ENCODE measurements around the gene TBC1D23. TPM values are rescaled to one million over a fixed set of nuclear protein-coding genes. Genes with fewer than 3 reads are reported as not detected.

Gene TBC1D23
- total and polyA plus RNA-seq, 9 of the 15 experiments (the other 6 are each of a cell fraction or from before 2014, with no cell fraction given) = 23.4 to 85.8 (median 43.7) TPM

- TF ChIP-seq ZBTB2 (IDR thresholded peaks at IDR 0.05) (0 out of 2 replicates have a peak, but pooled peaks have one; percentile 52), RCOR1 (IDR thresholded peaks at IDR 0.05; ENCODE audit: borderline replicate concordance in 1 of 2, low read depth in 2 of 2, low read length in 2 of 2) (0 out of 4 replicates have a peak, but pooled peaks of 1 of the 2 experiments have one; percentile 12), TBP (optimal IDR thresholded peaks at IDR 0.05; ENCODE audit: low read depth, low read length) (peak; percentile 80), ATF7 (IDR thresholded peaks at IDR 0.05) (peak; percentile 88), ARID2 (IDR thresholded peaks at IDR 0.05) (no peak), MLLT1 (IDR thresholded peaks at IDR 0.05) (peak; percentile 14 to 24; a peak in 1 of 4 replicates), JUN (IDR thresholded peaks at IDR 0.05; ENCODE audit: borderline replicate concordance, low read depth, low read length) (peak; percentile 32; the same call in 1 of the 2 replicates), JUN (CRISPR knock-in tag; IDR thresholded peaks at IDR 0.05; ENCODE audit: borderline replicate concordance) (no peak), MTF1 (CRISPR knock-in tag; IDR thresholded peaks at IDR 0.05; ENCODE audit: borderline replicate concordance) (no peak), MYC (IDR thresholded peaks at IDR 0.05; ENCODE audit: low read depth, low read length) (peak; percentile 37), MYC (CRISPR knock-in tag; IDR thresholded peaks at IDR 0.05; ENCODE audit: borderline replicate concordance, low read depth) (peak; percentile 33; the same call in 1 of the 2 replicates), IRF2 (CRISPR knock-in tag; IDR thresholded peaks at IDR 0.05) (no peak), YBX1 (IDR thresholded peaks at IDR 0.05) (no peak), ZNF280A (IDR thresholded peaks at IDR 0.05; ENCODE audit: low read depth, partially characterized antibody) (no peak), TAF7 (tag; IDR thresholded peaks at IDR 0.05) (peak; percentile 69), EGR1 (conservative IDR thresholded peaks at IDR 0.05) (peak; percentile 43), SIN3B (IDR thresholded peaks at IDR 0.05; ENCODE audit: low read depth) (peak; percentile 83), NFE2 (IDR thresholded peaks at IDR 0.05; ENCODE audit: low read depth) (peak; percentile 45; the same call in 1 of the 2 replicates), BHLHE40 (IDR thresholded peaks at IDR 0.05; ENCODE audit: low read length) (no peak), ZNF324 (CRISPR knock-in tag; IDR thresholded peaks at IDR 0.05) (0 out of 2 replicates have a peak, but pooled peaks have one; percentile 32), ZNF644 (tag; IDR thresholded peaks at IDR 0.05; ENCODE audit: low read depth) (no peak), ZNF274 (IDR thresholded peaks at IDR 0.05; ENCODE audit: borderline replicate concordance, low read depth, low read length) (no peak), MAZ (CRISPR knock-in tag; conservative IDR thresholded peaks at IDR 0.05 in 1 of 2, IDR thresholded peaks at IDR 0.05 in 1 of 2) (peak; percentile 36 to 89; a peak in 3 of 4 replicates)
Observed at GRCh38 chr3:100260685-100261484, at the start of gene TBC1D23 (continued).

Data from K562 (cell line).